ENCODE results near the gene MSRB1. TPM values are rescaled to one million over a fixed set of nuclear protein-coding genes. Genes with fewer than 3 reads are reported as not detected.

Gene MSRB1
- total and polyA plus RNA-seq, 4 donors: 32.2 to 169 (median 98.0) TPM

GRCh38 chr16:1909561-1910231 lies 33.3 kb downstream of the MSRB1 start:
- H3K9me3 ChIP-seq (ENCODE audit: control insufficient read depth in 4 of 4, low read length in 3 of 4): no peaks in the 10 kb centered on the region
- no peak overlapping the region for H3K27ac ChIP-seq (ENCODE audit: low read depth in 1 of 2, low read length in 2 of 2)
- no peaks in the 10 kb centered on the region for H3K36me3 ChIP-seq (ENCODE audit: control insufficient read depth in 4 of 4, insufficient read depth in 3 of 4, low read depth in 1 of 4, low read length in 3 of 4)
- DNase-seq (ENCODE audit: low spot score): no peak
- no peaks in the 10 kb centered on the region for H3K27me3 ChIP-seq (ENCODE audit: control insufficient read depth in 4 of 4, insufficient read depth in 4 of 4, low read length in 3 of 4)
- H3K4me3 ChIP-seq (ENCODE audit: low read depth in 1 of 3, low read length in 3 of 3): no peak overlapping the region
- no peaks in the 10 kb centered on the region for H3K4me1 ChIP-seq (ENCODE audit: control insufficient read depth in 4 of 4, insufficient read depth in 4 of 4, low read length in 3 of 4)
- no peak for TF ChIP-seq YY1 (IDR thresholded peaks at IDR 0.05)
- no peak for TF ChIP-seq RXRA (IDR thresholded peaks at IDR 0.05)
- no peak for TF ChIP-seq SP1 (IDR thresholded peaks at IDR 0.05)
- H3K9ac ChIP-seq (ENCODE audit: low read depth in 1 of 2, low read length in 2 of 2): no peak overlapping the region
- WGBS: 84% methylated on average over 18 of the region's 18 CpGs

GRCh38 chr16:1908983-1909382 lies 34.0 kb downstream of the MSRB1 start:
- 72% methylated on average over 9 of the region's 9 CpGs for WGBS
- no peaks in the 10 kb centered on the region for H3K4me1 ChIP-seq (ENCODE audit: control insufficient read depth in 4 of 4, insufficient read depth in 4 of 4, low read length in 3 of 4)
- no peak overlapping the region for H3K9ac ChIP-seq (ENCODE audit: low read depth in 1 of 2, low read length in 2 of 2)
- no peak overlapping the region for H3K4me3 ChIP-seq (ENCODE audit: low read depth in 1 of 3, low read length in 3 of 3)
- no peaks in the 10 kb centered on the region for H3K9me3 ChIP-seq (ENCODE audit: control insufficient read depth in 4 of 4, low read length in 3 of 4)
- DNase-seq (ENCODE audit: low spot score): no peak
- TF ChIP-seq CTCF (IDR thresholded peaks at IDR 0.05; ENCODE audit: low read depth, low read length, missing input control) (no peak), REST (IDR thresholded peaks at IDR 0.05) (no peak), ZBTB33 (IDR thresholded peaks at IDR 0.05) (no peak), HNF4G (IDR thresholded peaks at IDR 0.05) (no peak)
- TF ChIP-seq, protein P1, sequence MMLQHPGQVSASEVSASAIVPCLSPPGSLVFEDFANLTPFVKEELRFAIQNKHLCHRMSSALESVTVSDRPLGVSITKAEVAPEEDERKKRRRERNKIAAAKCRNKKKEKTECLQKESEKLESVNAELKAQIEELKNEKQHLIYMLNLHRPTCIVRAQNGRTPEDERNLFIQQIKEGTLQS (IDR thresholded peaks at IDR 0.05): no peak
- no peaks in the 10 kb centered on the region for H3K27me3 ChIP-seq (ENCODE audit: control insufficient read depth in 4 of 4, insufficient read depth in 4 of 4, low read length in 3 of 4)
- H3K27ac ChIP-seq (ENCODE audit: low read depth in 1 of 2, low read length in 2 of 2): no peak overlapping the region
- H3K36me3 ChIP-seq (ENCODE audit: control insufficient read depth in 4 of 4, insufficient read depth in 3 of 4, low read depth in 1 of 4, low read length in 3 of 4): no peaks in the 10 kb centered on the region

DNA sequence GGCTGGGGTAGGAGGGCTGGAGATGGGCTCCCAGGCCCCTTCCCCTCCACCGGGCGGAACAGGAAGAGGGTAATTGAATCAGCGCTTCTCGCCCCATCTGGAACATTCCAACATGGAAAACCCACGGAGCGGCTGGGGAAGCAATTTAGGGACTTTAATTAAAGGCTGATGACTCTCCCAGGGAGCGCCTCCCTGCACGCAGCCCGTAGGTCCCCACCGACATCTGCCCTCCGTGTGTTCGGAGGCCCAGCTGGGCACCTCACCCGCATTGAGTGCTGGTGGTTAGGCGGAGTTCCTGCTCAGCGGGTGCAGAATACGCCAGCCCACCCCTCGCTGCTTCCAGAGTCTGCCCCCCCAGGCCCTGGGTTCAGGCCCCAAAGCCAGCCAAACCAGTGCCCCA lies 34.8 kb downstream of the MSRB1 start:
- Histone ChIP-seq H3K9me3 (ENCODE audit: control insufficient read depth in 4 of 4, low read length in 3 of 4) (no peaks in the 10 kb centered on the region), H3K36me3 (ENCODE audit: control insufficient read depth in 4 of 4, insufficient read depth in 3 of 4, low read depth in 1 of 4, low read length in 3 of 4) (no peaks in the 10 kb centered on the region), H3K4me3 (ENCODE audit: low read depth in 1 of 3, low read length in 3 of 3) (no peak overlapping the region), H3K9ac (ENCODE audit: low read depth in 1 of 2, low read length in 2 of 2) (no peak overlapping the region), H3K4me1 (ENCODE audit: control insufficient read depth in 4 of 4, insufficient read depth in 4 of 4, low read length in 3 of 4) (no peaks in the 10 kb centered on the region), H3K27me3 (ENCODE audit: control insufficient read depth in 4 of 4, insufficient read depth in 4 of 4, low read length in 3 of 4) (no peaks in the 10 kb centered on the region), H3K27ac (ENCODE audit: low read depth in 1 of 2, low read length in 2 of 2) (no peak overlapping the region)
- no peak for DNase-seq (ENCODE audit: low spot score)
- 76% methylated on average over 17 of the region's 17 CpGs for WGBS
- TF ChIP-seq TAF1 (conservative IDR thresholded peaks at IDR 0.05): no peak
- TF ChIP-seq REST (IDR thresholded peaks at IDR 0.05): no peak
- no peak for TF ChIP-seq SP1 (IDR thresholded peaks at IDR 0.05)
- no peak for TF ChIP-seq FOXA1 (IDR thresholded peaks at IDR 0.05)
- TF ChIP-seq RXRA (IDR thresholded peaks at IDR 0.05): no peak
- no peak for TF ChIP-seq JUND (IDR thresholded peaks at IDR 0.05)
- no peak for TF ChIP-seq MAX (IDR thresholded peaks at IDR 0.05)
- no peak for TF ChIP-seq ZBTB33 (IDR thresholded peaks at IDR 0.05)
